Measurements from ENCODE around the gene ZSCAN29.
"Not testable (repeated sequence)": the region's sequence is repeated elsewhere in the genome, so short reads cannot be mapped to it uniquely, and the experiment has no call there.

The ZSCAN29 gene

DNA sequence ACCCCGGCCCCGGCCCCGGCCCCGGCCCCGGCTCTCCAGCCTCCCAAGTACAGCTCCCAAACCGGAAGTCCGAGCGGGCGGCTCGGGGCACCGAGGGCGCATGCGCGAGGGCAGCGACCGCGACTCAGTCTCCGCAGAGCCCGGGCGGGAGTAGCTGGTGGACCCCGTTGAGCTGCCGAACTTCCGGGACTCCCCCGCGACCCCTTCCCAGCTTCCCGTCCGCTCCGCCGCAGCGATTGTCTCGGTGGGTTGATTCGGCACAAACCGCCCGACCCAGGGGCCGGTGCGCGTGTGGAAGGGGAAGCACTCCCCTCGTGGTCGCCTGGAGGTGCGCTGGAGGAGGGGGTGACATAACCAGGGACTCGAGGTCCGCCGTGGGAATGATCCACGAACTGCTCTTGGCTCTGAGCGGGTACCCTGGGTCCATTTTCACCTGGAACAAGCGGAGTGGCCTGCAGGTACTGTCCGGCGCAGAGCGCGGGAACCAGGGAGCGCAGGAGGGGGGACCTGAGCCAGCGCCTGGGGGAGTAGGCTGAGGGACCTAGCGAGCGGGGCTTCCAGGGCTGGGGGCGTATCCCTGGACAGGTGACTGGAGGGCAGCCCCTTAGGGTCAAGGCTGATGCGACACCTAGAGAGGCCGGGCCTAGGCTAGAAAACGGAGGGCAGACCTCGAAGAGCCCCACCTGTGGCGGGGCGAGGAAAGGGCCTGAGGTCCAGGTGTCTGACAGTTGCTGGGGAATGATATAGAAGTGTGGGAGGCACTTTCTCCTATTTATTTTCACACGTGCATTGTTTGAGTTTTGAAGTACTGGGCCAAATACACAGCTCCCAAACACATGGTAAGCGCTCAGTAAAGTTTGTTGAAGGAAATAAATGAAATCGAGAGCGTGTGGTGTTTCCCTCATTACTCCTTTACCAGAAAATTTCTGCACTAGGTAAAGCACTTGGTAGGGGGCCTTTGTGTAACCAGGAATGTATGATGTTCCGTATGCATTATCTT is at the start of gene ZSCAN29, which contains the start of gene TUBGCP4:
Gene ZSCAN29 (minus strand): TSS at position 69 of the 1,000 bp plus-strand sequence. CDS start 1,130 bp downstream, outside the sequence.
Gene TUBGCP4 (plus strand): TSS at position 127 of the 1,000 bp plus-strand sequence. CDS start 254 bp downstream, at position 381.
- peak; percentile 86 for DNase-seq

GRCh38 chr15:43420435-43420834 is 49.6 kb upstream of the ZSCAN29 start:
- DNase-seq: no peak

GRCh38 chr15:43414196-43414595 is 43.4 kb upstream of the ZSCAN29 start:
- DNase-seq: no peak

- no peak for DNase-seq
Observed at GRCh38 chr15:43412096-43412495, 41.3 kb upstream of the ZSCAN29 start.

- peak; percentile 65 for DNase-seq
Observed at GRCh38 chr15:43410572-43411214, 39.9 kb upstream of the ZSCAN29 start.

- peak; percentile 57 for DNase-seq
Observed at GRCh38 chr15:43408789-43409188, 37.9 kb upstream of the ZSCAN29 start.

- no peak for DNase-seq
Observed at GRCh38 chr15:43406808-43407207, 36.0 kb upstream of the ZSCAN29 start.

DNA sequence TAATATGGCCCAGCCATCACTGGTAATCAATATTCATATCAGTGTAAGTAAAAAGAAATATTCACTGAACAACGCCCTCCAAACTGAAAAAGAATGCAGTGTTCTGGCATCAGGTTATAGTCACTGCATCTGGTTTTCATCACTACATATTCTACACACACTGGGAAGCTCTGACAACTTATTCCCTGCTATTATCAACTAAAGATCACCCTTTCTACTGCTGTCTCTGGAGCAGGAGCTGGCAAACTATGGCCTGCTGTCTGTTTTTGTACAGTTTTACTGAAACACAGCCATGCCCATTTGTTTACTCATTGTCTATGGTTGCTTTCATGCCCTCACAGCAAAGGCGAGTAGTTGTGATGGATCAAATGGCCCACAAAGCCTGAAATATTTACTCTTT is 35.3 kb upstream of the ZSCAN29 start:
- no peak for DNase-seq

DNA sequence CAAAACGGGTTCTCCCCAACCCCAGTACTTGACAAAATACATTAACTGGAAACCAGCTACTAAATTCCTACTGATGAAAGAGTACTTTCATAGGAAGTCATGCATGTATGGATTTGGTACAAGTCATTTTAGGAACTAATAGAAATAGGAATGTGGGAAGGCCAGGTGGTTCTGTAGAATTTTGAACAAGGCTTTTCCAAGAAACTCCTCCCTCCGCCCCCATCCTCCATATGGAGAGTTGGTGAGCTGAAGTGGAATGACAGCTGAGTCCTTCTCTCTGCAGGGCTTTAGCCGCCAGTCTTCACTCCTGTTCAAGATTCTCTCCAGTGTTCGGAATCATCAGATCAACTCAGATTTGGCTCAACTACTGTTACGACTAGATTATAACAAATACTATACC is 33.3 kb upstream of the ZSCAN29 start:
- no peak for DNase-seq

DNA sequence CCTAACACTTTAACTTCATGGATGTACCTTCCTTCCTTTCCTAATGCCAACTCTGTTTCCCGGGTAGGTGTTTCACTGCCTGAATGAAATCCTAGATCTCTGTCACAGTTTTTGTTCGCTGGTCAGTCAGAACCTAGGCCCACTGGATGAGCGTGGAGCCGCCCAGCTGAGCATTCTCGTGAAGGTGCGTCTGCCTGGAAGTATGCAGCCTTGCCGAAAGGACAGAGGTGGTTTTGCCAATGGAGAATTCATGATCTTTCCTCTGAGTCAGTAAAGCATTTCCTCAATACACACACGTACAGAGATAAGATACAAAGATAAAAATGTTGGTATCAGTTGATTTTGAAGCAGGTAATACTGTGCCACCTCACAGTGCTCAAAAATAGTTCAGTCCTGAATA is 32.8 kb upstream of the ZSCAN29 start:
- no peak for DNase-seq

GRCh38 chr15:43402255-43402654 is 31.4 kb upstream of the ZSCAN29 start:
- no peak for DNase-seq

GRCh38 chr15:43393592-43393991 is 22.7 kb upstream of the ZSCAN29 start:
- not testable (repeated sequence) for DNase-seq

- DNase-seq: no peak
Observed at GRCh38 chr15:43390723-43391122, 19.9 kb upstream of the ZSCAN29 start.

GRCh38 chr15:43383070-43383469 is 12.2 kb upstream of the ZSCAN29 start:
- DNase-seq: no peak

- no peak for DNase-seq
Observed at GRCh38 chr15:43382310-43382709, 11.5 kb upstream of the ZSCAN29 start.

- DNase-seq: peak; percentile 81
Observed at GRCh38 chr15:43378601-43379000, 7.8 kb upstream of the ZSCAN29 start.

DNA sequence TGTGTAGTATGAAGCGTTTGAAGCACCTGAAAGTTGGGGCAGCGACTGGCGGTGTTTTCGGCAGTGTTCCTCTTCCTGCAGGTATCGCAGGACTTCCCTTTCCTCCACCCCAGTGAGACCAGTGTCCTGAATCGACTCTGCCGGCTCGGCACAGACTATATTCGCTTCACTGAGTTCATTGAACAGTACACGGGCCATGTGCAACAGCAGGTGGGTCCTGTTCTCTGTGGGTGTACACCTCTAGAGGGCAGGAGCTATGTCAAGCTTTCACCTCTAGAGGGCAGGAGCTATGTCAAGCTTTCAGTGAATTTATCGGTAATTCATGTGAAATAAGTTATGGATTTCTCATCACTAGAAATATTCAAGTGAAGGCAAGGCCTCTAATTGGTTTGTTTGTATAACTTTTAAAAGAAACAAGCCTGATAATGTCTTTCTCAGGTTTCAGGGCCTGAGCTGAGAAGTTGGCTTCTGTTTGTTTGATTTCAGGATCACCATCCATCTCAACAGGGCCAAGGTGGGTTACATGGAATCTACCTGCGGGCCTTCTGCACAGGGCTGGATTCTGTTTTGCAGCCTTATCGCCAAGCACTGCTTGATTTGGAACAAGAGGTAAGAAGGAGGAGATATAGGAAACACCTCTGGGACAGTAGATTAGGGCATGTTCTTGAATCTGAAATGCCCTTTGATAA is 5.3 kb upstream of the ZSCAN29 start:
- DNase-seq: peak; percentile 59

DNA sequence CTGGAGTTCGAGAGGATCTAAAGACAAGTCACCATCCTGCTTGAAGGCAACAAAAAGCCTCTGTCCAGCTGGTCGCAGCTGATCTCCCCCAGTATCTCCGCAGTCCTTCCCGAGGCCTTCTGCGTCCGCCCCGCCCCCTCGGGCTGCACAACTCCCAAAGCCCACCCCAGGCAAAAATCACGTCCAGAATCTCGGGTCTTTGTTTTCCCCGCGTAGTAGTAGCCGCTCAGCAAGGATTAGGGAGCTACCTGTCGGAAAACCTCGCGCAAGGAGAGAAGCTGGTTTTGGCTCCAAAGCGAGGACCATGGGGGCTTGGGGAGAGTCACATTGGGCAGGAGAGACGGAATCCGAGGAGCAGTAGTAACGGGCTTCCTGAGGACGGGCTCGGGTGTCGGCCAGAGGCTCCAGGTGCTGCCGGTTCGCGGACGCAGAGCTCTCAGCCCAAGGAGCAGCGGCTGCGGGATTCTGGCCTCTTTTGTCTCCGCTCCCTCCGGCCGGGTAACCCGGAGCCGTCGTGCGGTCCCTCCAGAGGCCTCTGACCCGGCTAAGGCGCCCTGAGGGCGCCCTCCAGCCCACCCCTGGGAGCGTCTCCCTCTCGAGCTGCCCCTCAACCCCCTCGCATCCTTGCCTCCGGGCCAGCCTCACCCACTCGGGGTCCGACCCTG is 401 bp downstream of the ZSCAN29 start:
- peak; percentile 11 for DNase-seq

DNA sequence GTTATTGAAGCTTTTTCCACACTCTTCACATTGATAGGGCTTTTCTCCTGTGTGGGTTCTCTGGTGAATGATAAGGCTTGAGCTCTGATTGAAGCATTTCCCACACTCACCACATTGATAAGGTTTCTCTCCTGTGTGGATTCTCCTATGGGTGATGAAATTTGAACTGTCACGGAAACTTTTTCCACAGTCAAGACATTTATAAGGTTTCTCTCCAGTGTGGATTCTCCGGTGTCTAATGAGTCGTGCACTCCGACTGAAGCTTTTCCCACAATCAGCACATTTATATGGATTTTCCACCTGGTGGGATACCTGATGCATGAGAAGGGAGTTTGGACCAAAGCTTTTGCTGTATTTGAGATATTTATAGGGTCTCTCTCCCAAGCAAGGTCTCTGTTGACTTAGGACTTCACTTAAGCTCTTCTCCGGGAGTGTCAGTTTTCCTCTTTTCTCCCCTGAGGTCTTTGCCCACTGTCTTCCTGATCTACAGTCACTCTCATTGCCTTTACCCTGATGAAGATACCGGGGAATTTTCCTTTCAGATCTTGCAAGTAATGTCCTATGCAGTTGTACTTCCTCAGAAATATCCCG is 9.4 kb downstream of the ZSCAN29 start:
- no peak for DNase-seq

GRCh38 chr15:43360821-43361220 is 10.0 kb downstream of the ZSCAN29 start:
- DNase-seq: no peak

DNA sequence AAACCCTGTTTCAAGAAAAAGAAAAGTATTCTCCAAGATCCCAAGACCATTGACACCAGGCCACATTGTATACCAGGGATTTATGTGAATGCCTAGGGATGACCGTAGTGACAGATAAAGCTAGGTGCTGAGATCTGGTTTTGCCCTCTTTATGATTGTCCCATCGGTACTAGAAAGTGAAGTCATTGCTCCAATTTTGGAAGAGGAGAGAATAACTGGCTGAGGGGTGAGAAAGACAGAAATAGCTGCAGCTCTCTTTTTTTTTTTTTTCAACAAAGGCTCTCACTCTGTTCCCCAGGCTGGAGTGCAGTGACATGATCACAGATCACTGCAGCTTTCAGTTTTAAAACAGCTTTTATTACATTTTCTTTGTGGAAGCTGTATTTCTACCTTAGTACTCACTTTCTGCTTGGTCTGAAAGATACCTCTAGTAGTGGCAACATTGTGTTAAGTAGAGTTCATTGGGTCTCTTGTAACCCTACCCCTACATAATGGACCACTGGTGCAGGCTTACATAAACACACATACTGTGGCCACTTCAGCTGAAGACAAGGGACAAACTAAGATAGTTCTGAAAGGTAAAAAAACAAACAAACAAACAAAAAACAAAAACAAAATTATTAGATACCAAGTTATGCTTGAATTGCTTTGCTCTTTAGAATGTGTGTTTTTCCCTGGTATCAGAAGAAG is 18.0 kb downstream of the ZSCAN29 start:
- no peak for DNase-seq

GRCh38 chr15:43347114-43347513 is 23.7 kb downstream of the ZSCAN29 start:
- DNase-seq: no peak
